H54 (cell line): ENCODE data around the gene GTSF1L.

Experiments
- DNase-seq: peaks from one replicate; pipeline ENCODE4 v3.0.0; 2011; ENCODE audit warnings: low spot score, mixed read lengths; ENCODE audit not compliant: insufficient read length
- FAIRE-seq: peaks from 3 replicates; lab custom pipeline; 2011; peaks lifted over from hg19 to GRCh38; lab: Jason Lieb, UNC
- POLR2A ChIP-seq: IDR thresholded peaks from 2 replicates; pipeline ENCODE4 v1.6.1; 2011; ENCODE audit warnings: low read depth, mild to moderate bottlenecking, low read length

GTSF1L gene

GRCh38 chr20:43736588-43737158 lies 9.9 kb upstream of the GTSF1L start:
- no peak for DNase-seq
- no peak for FAIRE-seq
- TF ChIP-seq POLR2A = no peak

- TF ChIP-seq POLR2A = no peak
- no peak for DNase-seq
- FAIRE-seq = no peak
These were observed 5.1 kb upstream of the GTSF1L start for GRCh38 chr20:43731927-43732326.

GRCh38 chr20:43731469-43731868 lies 4.7 kb upstream of the GTSF1L start:
- no peak for TF ChIP-seq POLR2A
- DNase-seq = no peak
- FAIRE-seq = no peak

- FAIRE-seq (no peak), DNase-seq (no peak)
- TF ChIP-seq POLR2A = no peak
These were observed 2.0 kb upstream of the GTSF1L start for GRCh38 chr20:43728686-43729255.

- DNase-seq = no peak
- FAIRE-seq = no peak
- TF ChIP-seq POLR2A = no peak
These were observed 1.3 kb upstream of the GTSF1L start for GRCh38 chr20:43727980-43728590.

- TF ChIP-seq POLR2A = no peak
- FAIRE-seq (no peak), DNase-seq (no peak)
These were observed 469 bp downstream of the GTSF1L start for GRCh38 chr20:43726333-43726732.

GRCh38 chr20:43725666-43726065 lies 1.1 kb downstream of the GTSF1L start:
- no peak for DNase-seq
- no peak for FAIRE-seq
- TF ChIP-seq POLR2A = no peak

- no peak for TF ChIP-seq POLR2A
- FAIRE-seq (no peak), DNase-seq (no peak)
These were observed 2.4 kb downstream of the GTSF1L start for GRCh38 chr20:43724383-43724782.

- no peak for TF ChIP-seq POLR2A
- DNase-seq (no peak), FAIRE-seq (no peak)
These were observed 3.1 kb downstream of the GTSF1L start for GRCh38 chr20:43723735-43724134.

- FAIRE-seq (no peak), DNase-seq (no peak)
- TF ChIP-seq POLR2A = no peak
These were observed 3.6 kb downstream of the GTSF1L start for GRCh38 chr20:43723186-43723585.

GRCh38 chr20:43722153-43722505 lies 4.7 kb downstream of the GTSF1L start:
- DNase-seq (no peak), FAIRE-seq (no peak)
- no peak for TF ChIP-seq POLR2A

GRCh38 chr20:43721429-43722152 lies 5.2 kb downstream of the GTSF1L start:
- DNase-seq = no peak
- no peak for FAIRE-seq
- no peak for TF ChIP-seq POLR2A

GRCh38 chr20:43721097-43721428 lies 5.7 kb downstream of the GTSF1L start:
- FAIRE-seq (no peak), DNase-seq (no peak)

GRCh38 chr20:43720007-43720406 lies 6.8 kb downstream of the GTSF1L start:
- no peak for TF ChIP-seq POLR2A
- no peak for DNase-seq
- no peak for FAIRE-seq

More at GRCh38 chr20:43721097-43721428, 5.7 kb downstream of the GTSF1L start:
- no peak for TF ChIP-seq POLR2A
